A673 (cell line): ENCODE data around the gene CDC45. TPM values are rescaled to one million over a fixed set of nuclear protein-coding genes. Genes with fewer than 3 reads are reported as not detected.
"Not testable (repeated sequence)": the region's sequence is repeated elsewhere in the genome, so short reads cannot be mapped to it uniquely, and the experiment has no call there.

ENCODE experiments used
- BruUV-seq: library from RNA; stranded (reverse); fragments of 400-500 nt; replicated peaks from 2 replicates; lab custom pipeline; 2021; lab: Mats Ljungman, UMichigan
- CTCF ChIA-PET: fragments of 300-600 bp; sonication (Branson Sonifier 250); formaldehyde crosslinking; loops from one replicate; lab custom pipeline; 2022; ENCODE audit warnings: antibody characterized with exemption; lab: Charles Lee
- POLR2A ChIA-PET: fragments of 300-600 bp; sonication (Branson Sonifier 250); formaldehyde crosslinking; loops from one replicate; lab custom pipeline; 2022; ENCODE audit warnings: antibody characterized with exemption; ENCODE audit not compliant: low non-redundant PET; lab: Charles Lee
- DNase-seq: peaks from one replicate; pipeline ENCODE4 v3.0.0-alpha.2; 2015; ENCODE audit warnings: low spot score
- H3K27ac ChIP-seq: fragments of 200-600 bp; sonication (generic); 2 replicates; pipeline ENCODE4 v1.5.1; 2016; ENCODE audit warnings: mixed run types, low read depth, mild to moderate bottlenecking, mixed read lengths, antibody characterized with exemption, low read length; ENCODE audit not compliant: poor library complexity, severe bottlenecking
- H3K27me3 ChIP-seq: fragments of 200-600 bp; sonication (generic); replicated peaks from 2 replicates; pipeline ENCODE4 v1.6.1; 2017; ENCODE audit warnings: mixed run types, low read depth, mild to moderate bottlenecking, mixed read lengths, antibody characterized with exemption, low read length; ENCODE audit not compliant: insufficient read depth, poor library complexity
- H3K36me3 ChIP-seq: fragments of 200-600 bp; sonication (generic); 2 replicates; pipeline ENCODE4 v1.6.1; 2016; ENCODE audit warnings: mixed run types, mild to moderate bottlenecking, mixed read lengths, antibody characterized with exemption, low read length; ENCODE audit not compliant: insufficient read depth, poor library complexity, severe bottlenecking
- H3K4me1 ChIP-seq: fragments of 200-600 bp; sonication (generic); 2 replicates; pipeline ENCODE4 v1.6.1; 2017; ENCODE audit warnings: mixed run types, mild to moderate bottlenecking, mixed read lengths, antibody characterized with exemption, low read length; ENCODE audit not compliant: insufficient read depth, poor library complexity, severe bottlenecking
- H3K4me3 ChIP-seq: fragments of 200-600 bp; sonication (generic); 2 replicates; pipeline ENCODE4 v1.5.1; 2016; ENCODE audit warnings: low read depth, mixed run types, mild to moderate bottlenecking, mixed read lengths, low read length; ENCODE audit not compliant: poor library complexity, severe bottlenecking
- H3K9me3 ChIP-seq: fragments of 200-600 bp; sonication (generic); 2 replicates; pipeline ENCODE4 v1.6.1; 2016; ENCODE audit warnings: mixed run types, low read depth, mild to moderate bottlenecking, mixed read lengths, antibody characterized with exemption, low read length; ENCODE audit not compliant: poor library complexity, severe bottlenecking
- CTCF ChIP-seq: fragments of 300-800, 200-600 bp; sonication (generic); conservative IDR thresholded peaks from 2 replicates; pipeline ENCODE4 v1.5.1; 2017; ENCODE audit warnings: low read depth, mild to moderate bottlenecking, antibody characterized with exemption, low read length, moderate library complexity, mixed read lengths
- EZH2 ChIP-seq: fragments of 200-600 bp; sonication (generic); IDR thresholded peaks from 2 replicates; pipeline ENCODE4 v1.6.1; 2017; ENCODE audit warnings: borderline replicate concordance, low read depth, mild to moderate bottlenecking, mixed read lengths, antibody characterized with exemption, low read length; ENCODE audit not compliant: poor library complexity, severe bottlenecking
- intact Hi-C: fragments of 100-400 bp; cut with micrococcal nuclease; formaldehyde crosslinking; loops from one replicate; pipeline ENCODE4 v1.10.0; 2022; ENCODE audit not compliant: unreplicated experiment
- total RNA-seq: library from RNA; stranded (reverse); gene quantifications from 2 replicates; pipeline ENCODE4 v1.2.3, GENCODE V29; 2021

CDC45 gene
- total RNA-seq, 1 experiment from 2014 or later = 79.2 TPM

GRCh38 chr22:19529811-19530210, 50.1 kb downstream of the CDC45 start:
- Histone ChIP-seq H3K36me3 (no peaks in the 10 kb centered on the region), H3K27me3 (no peaks in the 10 kb centered on the region), H3K4me3 (no peak overlapping the region), H3K9me3 (no peaks in the 10 kb centered on the region), H3K27ac (no peak overlapping the region), H3K4me1 (no peaks in the 10 kb centered on the region)
- DNase-seq = no peak
- TF ChIP-seq EZH2 (no peak), CTCF (no peak)
- ChIA-PET POLR2A (no interaction called here), CTCF (no interaction called here)
- no TSS peak for BruUV-seq
- intact Hi-C loops = no loop called here

GRCh38 chr22:19530751-19531150, 51.0 kb downstream of the CDC45 start:
- no peaks in the 10 kb centered on the region for H3K4me1 ChIP-seq
- intact Hi-C loops = no loop called here
- no peak for DNase-seq
- no TSS peak for BruUV-seq
- ChIA-PET POLR2A (no interaction called here), CTCF (no interaction called here)
- no peaks in the 10 kb centered on the region for H3K9me3 ChIP-seq
- no peaks in the 10 kb centered on the region for H3K27me3 ChIP-seq
- TF ChIP-seq EZH2 (no peak), CTCF (no peak)
- H3K36me3 ChIP-seq = no peaks in the 10 kb centered on the region
- no peak overlapping the region for H3K27ac ChIP-seq
- H3K4me3 ChIP-seq = no peak overlapping the region

- H3K36me3 ChIP-seq, CTCF ChIA-PET, intact Hi-C loops, BruUV-seq, H3K27ac ChIP-seq, H3K27me3 ChIP-seq, DNase-seq, H3K4me3 ChIP-seq, POLR2A ChIA-PET, H3K9me3 ChIP-seq, H3K4me1 ChIP-seq: not testable (repeated sequence)
These were observed 51.6 kb downstream of the CDC45 start for GRCh38 chr22:19531327-19531726.

- no peak overlapping the region for H3K27ac ChIP-seq
These were observed 53.4 kb downstream of the CDC45 start for GRCh38 chr22:19533049-19533626.

More at GRCh38 chr22:19533049-19533626, 53.4 kb downstream of the CDC45 start:
- Histone ChIP-seq H3K27me3 (no peaks in the 10 kb centered on the region), H3K4me3 (no peak overlapping the region), H3K4me1 (no peaks in the 10 kb centered on the region), H3K36me3 (no peaks in the 10 kb centered on the region), H3K9me3 (no peaks in the 10 kb centered on the region)
- TF ChIP-seq EZH2 = no peak
- TF ChIP-seq CTCF = no peak
- BruUV-seq = no TSS peak
- DNase-seq = no peak
- intact Hi-C loops = no loop called here
- ChIA-PET POLR2A (interaction anchor here (0.6 kb wide), 1 partner anchor 99 kb away, joined by 9 read pairs; no protein-coding TSS in a partner anchor), CTCF (no interaction called here)
